OCI-LY7 (cell line): ENCODE measurements around the gene CARD14. TPM values are rescaled to one million over a fixed set of nuclear protein-coding genes. Genes with fewer than 3 reads are reported as not detected.

Source experiments
- BruUV-seq: library from RNA; stranded (reverse); fragments of 400-500 nt; replicated peaks from 2 replicates; lab custom pipeline; 2021; lab: Mats Ljungman, UMichigan
- CTCF ChIA-PET: fragments of 300-600 bp; sonication (Branson Sonifier 250); formaldehyde crosslinking; loops from one replicate; lab custom pipeline; 2022; ENCODE audit warnings: antibody characterized with exemption; ENCODE audit not compliant: unreplicated experiment; lab: Charles Lee
- POLR2A ChIA-PET: fragments of 300-600 bp; sonication (Branson Sonifier 250); formaldehyde crosslinking; loops from one replicate; lab custom pipeline; 2022; ENCODE audit warnings: antibody characterized with exemption; lab: Charles Lee
- DNase-seq: peaks from one replicate; pipeline ENCODE4 v3.0.0-alpha.2; 2015; ENCODE audit warnings: low spot score
- H2AFZ ChIP-seq: fragments of 200-600 bp; sonication (generic), shearing (Covaris generic); 2 replicates; pipeline ENCODE4 v1.6.1; 2014; ENCODE audit warnings: mild to moderate bottlenecking, antibody characterized with exemption, low read length, moderate library complexity
- H3K27ac ChIP-seq: fragments of 200-600 bp; sonication (generic); 2 replicates; pipeline ENCODE4 v1.5.1; 2014; ENCODE audit warnings: mixed run types, low read depth, mild to moderate bottlenecking, moderate library complexity, low read length, inconsistent platforms; ENCODE audit not compliant: poor library complexity, severe bottlenecking
- H3K36me3 ChIP-seq: fragments of 200-600 bp; sonication (generic); 2 replicates; pipeline ENCODE4 v1.6.1; 2014; ENCODE audit warnings: mild to moderate bottlenecking, antibody characterized with exemption, low read length, moderate library complexity, mixed read lengths; ENCODE audit not compliant: insufficient read depth
- H3K4me1 ChIP-seq: fragments of 200-600 bp; sonication (generic); 2 replicates; pipeline ENCODE4 v1.5.1; 2014; ENCODE audit warnings: mild to moderate bottlenecking, low read length; ENCODE audit not compliant: insufficient read depth, poor library complexity, severe bottlenecking
- H3K4me2 ChIP-seq: fragments of 200-600 bp; sonication (generic); 2 replicates; pipeline ENCODE4 v1.6.1; 2014; ENCODE audit warnings: mild to moderate bottlenecking, low read length
- H3K4me3 ChIP-seq: fragments of 200-600 bp; sonication (generic); 2 replicates; pipeline ENCODE4 v1.5.1; 2014; ENCODE audit warnings: mild to moderate bottlenecking, low read depth, low read length; ENCODE audit not compliant: poor library complexity, severe bottlenecking
- H3K79me2 ChIP-seq: fragments of 200-600 bp; sonication (generic); 2 replicates; pipeline ENCODE4 v1.6.1; 2016; ENCODE audit warnings: low read depth, mild to moderate bottlenecking, low read length, moderate library complexity, mixed read lengths; ENCODE audit not compliant: insufficient read depth
- H3K9me2 ChIP-seq: fragments of 200-600 bp; sonication (generic); 2 replicates; pipeline ENCODE4 v1.6.1; 2016; ENCODE audit warnings: mild to moderate bottlenecking, low read length, mixed read lengths; ENCODE audit not compliant: insufficient read depth
- H3K9me3 ChIP-seq: fragments of 200-600 bp; sonication (generic); 2 replicates; pipeline ENCODE4 v1.6.1; 2014; ENCODE audit warnings: mild to moderate bottlenecking, mixed run types, low read length, mixed read lengths
- H4K20me1 ChIP-seq: fragments of 200-600 bp; sonication (generic); 2 replicates; pipeline ENCODE4 v1.6.1; 2014; ENCODE audit warnings: mild to moderate bottlenecking, antibody characterized with exemption, low read length, moderate library complexity, mixed read lengths; ENCODE audit not compliant: insufficient read depth
- CTCF ChIP-seq: fragments of 200-600 bp; sonication (generic); conservative IDR thresholded peaks from 2 replicates; pipeline ENCODE4 v1.5.1; 2014; ENCODE audit warnings: mild to moderate bottlenecking, antibody characterized with exemption, low read length, moderate library complexity, mixed read lengths
- EZH2phosphoT487 ChIP-seq: fragments of 200-600 bp; sonication (generic); IDR thresholded peaks from 2 replicates; pipeline ENCODE4 v1.6.1; 2018; ENCODE audit warnings: low read depth, borderline replicate concordance, mild to moderate bottlenecking, mixed run types, antibody characterized with exemption, low read length, moderate library complexity, mixed read lengths
- intact Hi-C: fragments of 100-400 bp; cut with micrococcal nuclease; formaldehyde crosslinking; loops from one replicate; pipeline ENCODE4 v1.10.0; 2022; ENCODE audit not compliant: unreplicated experiment
- total RNA-seq, 2 experiments: library from RNA; depleted of rRNA in 1 of 2; stranded (reverse); fragments of >200 nt in 1 of 2; shearing (Covaris generic) in 1 of 2; gene quantifications; 2 replicates each; pipeline ENCODE4 v1.2.3, GENCODE V29; 2014 to 2022

CARD14 gene
- total RNA-seq, 2 experiments from 2014 or later = not detected

- no peak overlapping the region for H2AFZ ChIP-seq
- H3K79me2 ChIP-seq = no peaks in the 10 kb centered on the region
- no peak overlapping the region for H3K27ac ChIP-seq
- BruUV-seq = no TSS peak
- ChIA-PET CTCF (no interaction called here), POLR2A (no interaction called here)
- intact Hi-C loops = no loop called here
- no peak overlapping the region for H3K4me3 ChIP-seq
- H4K20me1 ChIP-seq = no peaks in the 10 kb centered on the region
- no peaks in the 10 kb centered on the region for H3K9me3 ChIP-seq
- no peak for DNase-seq
- no peaks in the 10 kb centered on the region for H3K9me2 ChIP-seq
- H3K36me3 ChIP-seq = peaks cover 3% of the 10 kb centered on the region
- H3K4me2 ChIP-seq = no peak overlapping the region
- TF ChIP-seq EZH2phosphoT487 = no peak
- peaks cover 10% of the 10 kb centered on the region for H3K4me1 ChIP-seq
These were observed 51.7 kb downstream of the CARD14 start for GRCh38 chr17:80221351-80222105.

GRCh38 chr17:80222376-80223141, 52.7 kb downstream of the CARD14 start:
- Histone ChIP-seq H3K36me3 (no peaks in the 10 kb centered on the region), H4K20me1 (no peaks in the 10 kb centered on the region), H3K4me3 (no peak overlapping the region), H3K9me2 (no peaks in the 10 kb centered on the region), H3K4me1 (peaks cover 10% of the 10 kb centered on the region), H2AFZ (no peak overlapping the region), H3K9me3 (no peaks in the 10 kb centered on the region), H3K79me2 (no peaks in the 10 kb centered on the region), H3K4me2 (no peak overlapping the region), H3K27ac (no peak overlapping the region)
- TF ChIP-seq CTCF (no peak), EZH2phosphoT487 (no peak)
- intact Hi-C loops = no loop called here
- ChIA-PET POLR2A (no interaction called here), CTCF (no interaction called here)
- DNase-seq = no peak
- BruUV-seq = no TSS peak

GRCh38 chr17:80223142-80223815, 53.4 kb downstream of the CARD14 start:
- no peak overlapping the region for H3K4me3 ChIP-seq
- intact Hi-C loops = no loop called here
- DNase-seq = no peak
- BruUV-seq = no TSS peak
- no peak overlapping the region for H3K27ac ChIP-seq
- ChIA-PET POLR2A (no interaction called here), CTCF (no interaction called here)
- H3K79me2 ChIP-seq = no peaks in the 10 kb centered on the region
- H3K36me3 ChIP-seq = no peaks in the 10 kb centered on the region
- H4K20me1 ChIP-seq = no peaks in the 10 kb centered on the region
- no peak overlapping the region for H3K4me2 ChIP-seq
- TF ChIP-seq EZH2phosphoT487 (no peak), CTCF (no peak)
- H3K9me2 ChIP-seq = no peaks in the 10 kb centered on the region
- peaks cover 10% of the 10 kb centered on the region for H3K4me1 ChIP-seq
- no peaks in the 10 kb centered on the region for H3K9me3 ChIP-seq
- H2AFZ ChIP-seq = no peak overlapping the region
